SK-N-SH (cell line): ENCODE data around the gene TYW1. TPM values are rescaled to one million over a fixed set of nuclear protein-coding genes. Genes with fewer than 3 reads are reported as not detected.
A peak's percentile ranks its signal among the peaks of the same experiment; 100 is the strongest.
"Not testable (repeated sequence)": the region's sequence is repeated elsewhere in the genome, so short reads cannot be mapped to it uniquely, and the experiment has no call there.

Experiments used
- CTCF ChIA-PET: fragments of 300-600, 350-600 bp; formaldehyde crosslinking; extraction: SDS; loops from one replicate; lab custom pipeline; 2021; lab: Yijun Ruan, JAX
- POLR2A ChIA-PET: fragments of 350-600 bp; sonication (Branson Sonifier 250); formaldehyde crosslinking; extraction: SDS; loops from one replicate; lab custom pipeline; 2020; ENCODE audit warnings: antibody characterized with exemption, inconsistent platforms; lab: Yijun Ruan, JAX
- DNase-seq: peaks from one replicate; pipeline ENCODE4 v3.0.0; 2012
- H2AFZ ChIP-seq: fragments of 200-600 bp; sonication (generic); 2 replicates; pipeline ENCODE4 v1.8.1; 2016; ENCODE audit warnings: antibody characterized with exemption, mild to moderate bottlenecking, low read depth
- H3F3A ChIP-seq: fragments of 200-600 bp; sonication (generic); replicated peaks from 2 replicates; pipeline ENCODE3; 2016; ENCODE audit warnings: antibody characterized with exemption, mild to moderate bottlenecking; ENCODE audit not compliant: insufficient read depth
- H3K27ac ChIP-seq, 2 experiments: fragments of 200-500 bp in 1 of 2; fragments of 200-600 bp in 1 of 2; sonication (Bioruptor generic) in 1 of 2; sonication (generic), shearing (Covaris generic) in 1 of 2; 2 replicates each; pipeline versions ENCODE4 v1.5.1 to v1.6.1; 2014 to 2016; ENCODE audit warnings: low read depth in 2 of 2, inconsistent platforms in 1 of 2, low read length in 1 of 2, mild to moderate bottlenecking in 1 of 2, mixed read lengths in 1 of 2
- H3K27me3 ChIP-seq: fragments of 200-600 bp; sonication (generic), shearing (Covaris generic); 2 replicates; pipeline ENCODE4 v1.6.1; 2016; ENCODE audit warnings: mixed run types; ENCODE audit not compliant: insufficient read depth
- H3K36me3 ChIP-seq, 2 experiments: fragments of 200-500 bp in 1 of 2; fragments of 200-600 bp in 1 of 2; sonication (Bioruptor generic) in 1 of 2; sonication (generic) in 1 of 2; replicated peaks in 1 of 2; 2 replicates each; pipeline versions ENCODE3 to v1.5.1; 2014 to 2016; ENCODE audit warnings: low read length in 1 of 2, mild to moderate bottlenecking in 1 of 2; ENCODE audit not compliant: insufficient read depth in 2 of 2, control insufficient read depth in 1 of 2
- H3K4me1 ChIP-seq, 2 experiments: fragments of 200-500 bp in 1 of 2; fragments of 200-600 bp in 1 of 2; sonication (Bioruptor generic) in 1 of 2; sonication (generic), shearing (Covaris generic) in 1 of 2; 2 replicates each; pipeline versions ENCODE4 v1.5.1 to v1.6.1; 2014 to 2016; ENCODE audit warnings: low read depth in 1 of 2, low read length in 1 of 2, mixed run types in 1 of 2; ENCODE audit not compliant: insufficient read depth in 2 of 2, control insufficient read depth in 1 of 2
- H3K4me2 ChIP-seq: fragments of 200-600 bp; sonication (generic), shearing (Covaris generic); 2 replicates; pipeline ENCODE4 v1.6.1; 2017; ENCODE audit warnings: mixed run types
- H3K4me3 ChIP-seq, 2 experiments: fragments of 200-500 bp in 1 of 2; fragments of 200-600 bp in 1 of 2; sonication (Bioruptor generic) in 1 of 2; sonication (generic), shearing (Covaris generic) in 1 of 2; 2 replicates each; pipeline versions ENCODE4 v1.5.1 to v1.8.1; 2014 to 2016; ENCODE audit warnings: low read depth in 2 of 2, inconsistent platforms in 1 of 2, low read length in 1 of 2, mild to moderate bottlenecking in 1 of 2, mixed read lengths in 1 of 2, moderate library complexity in 1 of 2
- H3K79me2 ChIP-seq: fragments of 200-600 bp; sonication (generic); 2 replicates; pipeline ENCODE4 v1.8.1; 2017; ENCODE audit warnings: mild to moderate bottlenecking; ENCODE audit not compliant: insufficient read depth
- H3K9ac ChIP-seq: fragments of 200-600 bp; sonication (generic); 2 replicates; pipeline ENCODE4 v1.6.1; 2017; ENCODE audit warnings: mixed run types
- H3K9me2 ChIP-seq: fragments of 200-600 bp; sonication (generic); 2 replicates; pipeline ENCODE4 v1.6.1; 2017; ENCODE audit warnings: mixed run types
- H3K9me3 ChIP-seq: fragments of 200-600 bp; sonication (generic); 2 replicates; pipeline ENCODE4 v1.6.1; 2017; ENCODE audit warnings: mixed run types, mild to moderate bottlenecking, moderate library complexity
- H4K20me1 ChIP-seq: fragments of 200-600 bp; sonication (generic); 2 replicates; pipeline ENCODE4 v1.6.1; 2017; ENCODE audit warnings: mild to moderate bottlenecking, mixed run types; ENCODE audit not compliant: insufficient read depth
- FOSL2 ChIP-seq: IDR thresholded peaks from 2 replicates; pipeline ENCODE4 v1.4.0; 2012; ENCODE audit warnings: low read depth, mild to moderate bottlenecking, moderate library complexity, borderline replicate concordance
- GABPA ChIP-seq: IDR thresholded peaks from 2 replicates; pipeline ENCODE4 v1.4.0; 2012; ENCODE audit warnings: low read depth, mild to moderate bottlenecking
- IRF3 ChIP-seq: fragments of 150-350 bp; IDR thresholded peaks from 2 replicates; pipeline ENCODE4 v1.6.1; 2016; ENCODE audit warnings: mild to moderate bottlenecking, low read depth, low read length
- JUND ChIP-seq: IDR thresholded peaks from 2 replicates; pipeline ENCODE4 v1.4.0; 2012
- MEF2A ChIP-seq: IDR thresholded peaks from 2 replicates; pipeline ENCODE4 v1.4.0; 2012; ENCODE audit warnings: low read depth, borderline replicate concordance
- NFIC ChIP-seq: IDR thresholded peaks from 2 replicates; pipeline ENCODE4 v1.4.0; 2012; ENCODE audit warnings: borderline replicate concordance
- PBX3 ChIP-seq: IDR thresholded peaks from 2 replicates; pipeline ENCODE4; 2012
- RCOR1 ChIP-seq: fragments of 150-350 bp; IDR thresholded peaks from 2 replicates; pipeline ENCODE4 v1.6.1; 2017; ENCODE audit warnings: antibody characterized with exemption, low read length
- REST ChIP-seq: IDR thresholded peaks from 2 replicates; pipeline ENCODE4 v1.6.1; 2012; ENCODE audit warnings: mild to moderate bottlenecking, low read depth, low read length, moderate library complexity
- SMC3 ChIP-seq: IDR thresholded peaks from 2 replicates; pipeline ENCODE4 v1.6.1; 2012; ENCODE audit warnings: low read depth, low read length, improper control_type of control experiment
- TCF12 ChIP-seq: IDR thresholded peaks from 2 replicates; pipeline ENCODE4 v1.4.0; 2012
- TEAD4 ChIP-seq: IDR thresholded peaks from 2 replicates; pipeline ENCODE4 v1.4.0; 2012; ENCODE audit warnings: mild to moderate bottlenecking, borderline replicate concordance; ENCODE audit not compliant: insufficient read depth
- YY1 ChIP-seq: IDR thresholded peaks from 2 replicates; pipeline ENCODE4 v1.4.0; 2012; ENCODE audit warnings: low read depth, mild to moderate bottlenecking
- WGBS: methylation state at CpG from one replicate; pipeline ENCODE4 v1.1.6; 2017; ENCODE audit warnings: low lambda C conversion rate; 5-methylcytosine and 5-hydroxymethylcytosine counted together
- polyA plus RNA-seq, 3 experiments: library from polyadenylated mRNA; depleted of rRNA; stranded (reverse); fragments of >200 nt; gene quantifications; 2 replicates each; pipeline ENCODE4 v1.2.3, GENCODE V29; 2012

The TYW1 gene
- polyA plus RNA-seq, 1 of the 3 experiments (the other 2 are of a cell fraction), result 15.0 TPM

- H3K4me1 ChIP-seq, H3K9ac ChIP-seq, H3K9me3 ChIP-seq, H3K79me2 ChIP-seq, DNase-seq, H3K4me2 ChIP-seq, H3K4me3 ChIP-seq, H2AFZ ChIP-seq, H3K27me3 ChIP-seq, POLR2A ChIA-PET, CTCF ChIA-PET, H3K36me3 ChIP-seq, H3K27ac ChIP-seq, H3F3A ChIP-seq, H3K9me2 ChIP-seq, H4K20me1 ChIP-seq: not testable (repeated sequence)
- peak; percentile 42; the same call in 1 of the 2 replicates for TF ChIP-seq NFIC
- WGBS, result 80% methylated on average over 6 of the region's 6 CpGs
Measured at GRCh38 chr7:67260166-67260586, 263.5 kb downstream of the TYW1 start.

GRCh38 chr7:67264000-67264399 lies 267.4 kb downstream of the TYW1 start:
- H3F3A ChIP-seq, H3K79me2 ChIP-seq, H3K4me2 ChIP-seq, H3K27me3 ChIP-seq, H3K9ac ChIP-seq, H3K9me2 ChIP-seq, H3K9me3 ChIP-seq, DNase-seq, H4K20me1 ChIP-seq, H2AFZ ChIP-seq, H3K4me1 ChIP-seq, POLR2A ChIA-PET, H3K27ac ChIP-seq, CTCF ChIA-PET, H3K4me3 ChIP-seq: not testable (repeated sequence)
- 88% methylated on average over 2 of the region's 2 CpGs for WGBS
- peaks cover 0 to 12% of the 10 kb centered on the region in 2 experiments for H3K36me3 ChIP-seq

- H4K20me1 ChIP-seq, H3K9ac ChIP-seq, H3F3A ChIP-seq, H3K9me2 ChIP-seq, CTCF ChIA-PET, POLR2A ChIA-PET, H2AFZ ChIP-seq, H3K27ac ChIP-seq, H3K79me2 ChIP-seq, H3K4me1 ChIP-seq, H3K4me2 ChIP-seq, DNase-seq, H3K9me3 ChIP-seq, H3K27me3 ChIP-seq, H3K4me3 ChIP-seq: not testable (repeated sequence)
- 0 out of 2 replicates have a peak, but pooled peaks have one; percentile 11 for TF ChIP-seq TCF12
- peaks cover 0 to 12% of the 10 kb centered on the region in 2 experiments for H3K36me3 ChIP-seq
- WGBS, result 50% methylated on average over 3 of the region's 3 CpGs
Measured at GRCh38 chr7:67266070-67266469, 269.4 kb downstream of the TYW1 start.

- Histone ChIP-seq H3K36me3 (peaks cover 0 to 12% of the 10 kb centered on the region in 2 experiments), H3K9me2 (no peaks in the 10 kb centered on the region), H2AFZ (no peak overlapping the region), H4K20me1 (no peaks in the 10 kb centered on the region), H3K4me2 (no peak overlapping the region), H3K27me3 (no peaks in the 10 kb centered on the region), H3K27ac (no peak overlapping the region), H3K9me3 (no peaks in the 10 kb centered on the region), H3K79me2 (no peaks in the 10 kb centered on the region), H3K4me1 (no peaks in the 10 kb centered on the region), H3F3A (no peaks in the 10 kb centered on the region), H3K9ac (no peak overlapping the region), H3K4me3 (no peak overlapping the region)
- WGBS, result 97% methylated on average over 7 of the region's 7 CpGs
- no peak for DNase-seq
- ChIA-PET CTCF (no interaction called here), POLR2A (no interaction called here)
- no peak for TF ChIP-seq PBX3
- TF ChIP-seq IRF3, result no peak
- no peak for TF ChIP-seq SMC3
- no peak for TF ChIP-seq YY1
- no peak for TF ChIP-seq JUND
- no peak for TF ChIP-seq FOSL2
- no peak for TF ChIP-seq TEAD4
- TF ChIP-seq RCOR1, result no peak
- no peak for TF ChIP-seq MEF2A
- no peak for TF ChIP-seq REST
- no peak for TF ChIP-seq GABPA
Measured at GRCh38 chr7:67267914-67268313, 271.3 kb downstream of the TYW1 start.
